Prostate gland (tissue), 2 donors: ENCODE results near the gene BRSK2. TPM values are rescaled to one million over a fixed set of nuclear protein-coding genes. Genes with fewer than 3 reads are reported as not detected.
A peak's percentile ranks its signal among the peaks of the same experiment; 100 is the strongest.

Experiments
- DNase-seq: peaks from one replicate; pipeline ENCODE4 v3.0.0-alpha.2; 2019; ENCODE audit warnings: low spot score
- H3K27ac ChIP-seq, 2 donors: fragments of 200-600 bp; sonication (generic); 2 replicates each; pipeline ENCODE4 v1.5.1; 2017 to 2019
- H3K27me3 ChIP-seq: fragments of 200-600 bp; sonication (generic); replicated peaks from 2 replicates; pipeline ENCODE4 v1.5.1; 2019; ENCODE audit not compliant: insufficient read depth
- H3K36me3 ChIP-seq, 2 donors: fragments of 200-600 bp; sonication (generic); 1 replicate in 1 of 2; 2 replicates in 1 of 2; pipeline versions ENCODE4 v1.5.1 to v1.8.1; 2017 to 2019
- H3K4me1 ChIP-seq: fragments of 200-600 bp; sonication (generic); replicated peaks from 2 replicates; pipeline ENCODE4 v1.5.1; 2019
- H3K4me3 ChIP-seq, 2 donors: fragments of 200-600 bp; sonication (generic); 2 replicates each; pipeline ENCODE4 v1.5.1; 2017 to 2019
- H3K9me3 ChIP-seq: fragments of 200-600 bp; sonication (generic); 2 replicates; pipeline ENCODE4 v1.5.1; 2017
- CTCF ChIP-seq, 4 experiments: fragments of 200-600 bp in 2 of 4; fragments of 450-650 bp in 2 of 4; sonication (generic) in 2 of 4; IDR thresholded peaks; 1 replicate in 3 of 4; 2 replicates in 1 of 4; pipeline ENCODE4 v1.5.1; 2016 to 2019; ENCODE audit warnings: antibody characterized with exemption in 4 of 4, mild to moderate bottlenecking in 2 of 4, moderate library complexity in 2 of 4
- POLR2A ChIP-seq: fragments of 450-650 bp; IDR thresholded peaks from one replicate; pipeline ENCODE4 v1.6.1; 2016; ENCODE audit warnings: antibody characterized with exemption, mild to moderate bottlenecking
- POLR2AphosphoS5 ChIP-seq: sonication (generic); formaldehyde crosslinking; IDR thresholded peaks from one replicate; pipeline ENCODE4 v1.6.1; 2017; ENCODE audit warnings: antibody characterized with exemption
- WGBS: methylation state at CpG from one replicate; pipeline ENCODE4 v1.1.5; 2018; 5-methylcytosine and 5-hydroxymethylcytosine counted together
- intact Hi-C: fragments of 100-400 bp; cut with DNase I; formaldehyde crosslinking; loops from one replicate; pipeline ENCODE4 v1.14.2; 2022
- total RNA-seq, 2 donors: library from RNA; depleted of rRNA; stranded (reverse); fragments of >200 nt; gene quantifications; one replicate each; pipeline ENCODE4 v1.1.0, GENCODE V29; 2016

The BRSK2 gene
- total RNA-seq, 2 donors from 2014 or later = 0.96 to 29.7 TPM

DNA sequence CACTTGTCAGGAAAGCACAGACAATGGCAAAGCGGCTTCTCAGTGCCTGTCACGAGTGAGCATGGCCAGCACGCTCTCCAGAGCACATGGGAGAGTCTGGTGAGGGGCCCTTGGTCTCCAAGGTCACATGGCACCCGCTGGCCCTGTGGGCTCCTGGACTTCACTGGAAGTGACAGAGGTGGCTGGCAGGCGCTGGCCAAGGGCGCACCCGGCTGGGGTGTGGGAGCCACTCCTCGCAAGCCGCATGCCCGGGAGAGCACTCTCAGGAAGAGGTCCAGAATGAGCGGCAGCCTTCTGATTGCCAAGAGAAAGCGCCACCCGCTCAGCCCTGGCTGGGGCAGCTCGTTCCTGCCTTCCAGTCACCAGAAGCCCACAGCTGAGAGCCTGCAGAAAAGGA is 114.0 kb downstream of the BRSK2 start:
- Histone ChIP-seq H3K4me1 (peaks cover 36% of the 10 kb centered on the region), H3K27ac (peak overlapping the region; percentile 64 to 75), H3K4me3 (no peak overlapping the region), H3K36me3 (no peaks in the 10 kb centered on the region), H3K27me3 (no peaks in the 10 kb centered on the region), H3K9me3 (no peaks in the 10 kb centered on the region)
- intact Hi-C loops = no loop called here
- no peak for TF ChIP-seq CTCF (IDR thresholded peaks at IDR 0.05)
- TF ChIP-seq POLR2AphosphoS5 = peak; percentile 8
- 67% methylated on average over 14 of the region's 14 CpGs for WGBS
- DNase-seq = peak; percentile 51

DNA sequence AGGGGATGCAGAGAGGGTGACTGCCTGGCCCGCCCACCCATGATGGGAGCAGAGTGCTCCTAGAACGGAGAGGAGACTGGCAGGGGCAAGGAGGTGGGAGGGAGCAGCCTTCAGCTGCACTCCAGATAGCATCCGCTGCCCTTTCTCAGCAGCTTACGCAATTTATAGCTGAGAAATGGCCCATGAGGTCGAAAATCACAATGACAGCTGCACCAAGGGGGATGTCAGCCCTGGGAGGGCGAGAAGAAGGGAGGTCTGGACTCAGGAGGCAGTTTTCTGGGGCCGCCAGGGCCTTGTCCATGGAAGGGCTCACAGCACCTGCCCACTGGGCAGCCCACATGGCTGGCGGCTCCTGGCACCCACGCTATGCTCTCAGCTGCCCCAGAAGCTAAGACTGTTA is 114.4 kb downstream of the BRSK2 start:
- no peak for TF ChIP-seq CTCF (IDR thresholded peaks at IDR 0.05)
- TF ChIP-seq POLR2A = no peak
- no peak for TF ChIP-seq POLR2AphosphoS5
- WGBS = 74% methylated on average over 9 of the region's 9 CpGs
- no peak overlapping the region for H3K4me3 ChIP-seq
- H3K9me3 ChIP-seq = no peaks in the 10 kb centered on the region
- H3K27me3 ChIP-seq = no peaks in the 10 kb centered on the region
- intact Hi-C loops = no loop called here
- H3K27ac ChIP-seq = peak overlapping the region; percentile 64 to 75
- peaks cover 36% of the 10 kb centered on the region for H3K4me1 ChIP-seq
- H3K36me3 ChIP-seq = no peaks in the 10 kb centered on the region
- no peak for DNase-seq

DNA sequence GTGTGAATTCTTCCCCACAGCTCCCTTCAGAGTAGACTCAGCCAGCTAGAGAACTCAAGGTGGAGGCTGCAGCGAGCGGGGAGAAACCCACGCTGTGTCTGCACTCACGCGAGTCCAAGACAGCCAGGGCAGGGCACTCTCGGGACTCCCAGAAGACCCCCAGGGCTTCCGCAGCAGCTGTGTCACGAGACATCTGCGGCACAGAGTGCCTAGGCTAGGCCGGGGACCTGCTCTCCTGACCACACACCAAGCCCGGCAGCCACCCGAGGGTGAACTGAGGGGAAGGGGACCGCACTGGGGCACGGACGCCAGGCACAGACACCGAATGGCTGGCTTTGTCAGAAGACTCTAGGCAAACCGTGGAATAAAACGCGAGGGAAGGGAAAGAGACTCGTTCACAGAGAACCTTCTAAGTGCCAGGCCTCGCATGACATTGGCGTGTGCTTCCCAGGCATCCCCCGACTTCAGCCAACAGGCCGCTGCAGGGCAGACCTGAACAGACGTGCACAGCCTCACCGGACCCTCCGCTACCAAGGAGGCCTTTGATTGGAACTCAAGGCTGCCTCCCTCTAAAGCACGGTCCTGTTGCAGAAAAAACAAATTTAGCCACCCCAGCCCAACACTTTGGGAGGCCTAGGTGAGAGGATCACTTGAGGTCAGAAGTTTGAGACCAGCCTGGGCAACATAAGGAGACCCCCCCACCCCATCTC is 115.0 kb downstream of the BRSK2 start:
- TF ChIP-seq POLR2AphosphoS5 = no peak
- DNase-seq = no peak
- no peaks in the 10 kb centered on the region for H3K36me3 ChIP-seq
- no peak overlapping the region for H3K27ac ChIP-seq
- H3K9me3 ChIP-seq = no peaks in the 10 kb centered on the region
- intact Hi-C loops = no loop called here
- 91% methylated on average over 28 of the region's 28 CpGs for WGBS
- no peak overlapping the region for H3K4me3 ChIP-seq
- peaks cover 36% of the 10 kb centered on the region for H3K4me1 ChIP-seq
- H3K27me3 ChIP-seq = no peaks in the 10 kb centered on the region

- H3K4me3 ChIP-seq = no peak overlapping the region
- H3K4me1 ChIP-seq = peaks cover 33% of the 10 kb centered on the region
- TF ChIP-seq POLR2A (no peak), POLR2AphosphoS5 (no peak), CTCF (IDR thresholded peaks at IDR 0.05) (no peak)
- no peak for DNase-seq
- WGBS = 89% methylated on average over 11 of the region's 11 CpGs
- no peak overlapping the region for H3K27ac ChIP-seq
- intact Hi-C loops = no loop called here
- H3K27me3 ChIP-seq = no peaks in the 10 kb centered on the region
- H3K36me3 ChIP-seq = no peaks in the 10 kb centered on the region
- H3K9me3 ChIP-seq = no peaks in the 10 kb centered on the region
Measured at GRCh38 chr11:1505480-1505879, 115.7 kb downstream of the BRSK2 start.

GRCh38 chr11:1506981-1507380 is 117.2 kb downstream of the BRSK2 start:
- Histone ChIP-seq H3K27me3 (no peaks in the 10 kb centered on the region), H3K4me1 (peaks cover 26% of the 10 kb centered on the region), H3K27ac (no peak overlapping the region), H3K4me3 (no peak overlapping the region), H3K36me3 (no peaks in the 10 kb centered on the region), H3K9me3 (no peaks in the 10 kb centered on the region)
- TF ChIP-seq POLR2AphosphoS5 = no peak
- TF ChIP-seq POLR2A = no peak
- TF ChIP-seq CTCF (IDR thresholded peaks at IDR 0.05) = no peak
- no peak for DNase-seq
- WGBS = 87% methylated on average over 9 of the region's 9 CpGs
- intact Hi-C loops = no loop called here
